ENCODE results near the gene TNFSF10.

Gene TNFSF10

GRCh38 chr3:172461530-172462138 is 61.6 kb downstream of the TNFSF10 start:
- no peak for DNase-seq (ENCODE audit: low read depth in 2 of 2, low spot score in 1 of 2)

GRCh38 chr3:172456404-172456803 is 66.8 kb downstream of the TNFSF10 start:
- no peak for DNase-seq (ENCODE audit: low read depth in 2 of 2, low spot score in 1 of 2)

Measured in stimulated activated CD8-positive, alpha-beta memory T cell treated with anti-CD3 and anti-CD28 coated beads, Interleukin-4, amount 100 ng/mL, for 1 hour (primary cell).